Brain microvascular endothelial cell (primary cell): ENCODE results near the gene UBA5.

Source experiments
- DNase-seq: peaks from one replicate; pipeline ENCODE4 v3.0.0-alpha.2; 2020
- H3K27ac ChIP-seq: fragments of 250-450 bp; sonication (Bioruptor Pico); 2 replicates; pipeline ENCODE4 v1.5.1; 2020; ENCODE audit warnings: mild to moderate bottlenecking, moderate library complexity
- H3K27me3 ChIP-seq: fragments of 250-450 bp; sonication (Bioruptor Pico); replicated peaks from 2 replicates; pipeline ENCODE4 v1.5.1; 2020; ENCODE audit warnings: mild to moderate bottlenecking
- H3K36me3 ChIP-seq: fragments of 250-450 bp; sonication (Bioruptor Pico); replicated peaks from 2 replicates; pipeline ENCODE4 v1.5.1; 2020; ENCODE audit warnings: mild to moderate bottlenecking
- H3K4me3 ChIP-seq: 2 replicates; pipeline ENCODE4 v1.5.1; 2011; ENCODE audit warnings: low read depth, mild to moderate bottlenecking, control low read depth, low read length, moderate library complexity
- in situ Hi-C: cut with HindIII; loops from 2 replicates; pipeline ENCODE4 v1.10.0; 2017; ENCODE audit warnings: low sequenced_read_pairs, low pct_ligation_motif_present
- TF ChIP-seq, protein P1 (sequence below): IDR thresholded peaks from 2 replicates; pipeline ENCODE4 v1.5.1; 2011; ENCODE audit warnings: low read depth, mild to moderate bottlenecking, moderate library complexity, low read length, control low read depth, inconsistent platforms; ENCODE audit errors: missing control alignments

Gene UBA5

DNA sequence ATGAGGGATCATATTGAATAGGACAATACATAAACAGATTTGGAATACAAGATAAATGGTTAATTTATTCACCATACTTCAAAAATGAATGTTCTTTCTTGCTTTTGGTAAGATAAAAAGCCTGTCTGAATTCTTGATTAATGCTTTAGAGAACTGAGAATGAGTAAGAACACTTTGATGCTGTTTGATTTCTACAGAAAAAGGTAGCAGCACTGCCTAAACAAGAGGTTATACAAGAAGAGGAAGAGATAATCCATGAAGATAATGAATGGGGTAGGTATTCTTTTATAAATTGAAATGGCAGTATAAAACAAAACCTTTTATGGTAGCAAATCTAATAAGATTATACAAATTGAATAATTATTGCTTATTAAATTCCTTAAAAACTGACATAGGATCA lies 15.3 kb downstream of the UBA5 start:
- DNase-seq = no peak

DNA sequence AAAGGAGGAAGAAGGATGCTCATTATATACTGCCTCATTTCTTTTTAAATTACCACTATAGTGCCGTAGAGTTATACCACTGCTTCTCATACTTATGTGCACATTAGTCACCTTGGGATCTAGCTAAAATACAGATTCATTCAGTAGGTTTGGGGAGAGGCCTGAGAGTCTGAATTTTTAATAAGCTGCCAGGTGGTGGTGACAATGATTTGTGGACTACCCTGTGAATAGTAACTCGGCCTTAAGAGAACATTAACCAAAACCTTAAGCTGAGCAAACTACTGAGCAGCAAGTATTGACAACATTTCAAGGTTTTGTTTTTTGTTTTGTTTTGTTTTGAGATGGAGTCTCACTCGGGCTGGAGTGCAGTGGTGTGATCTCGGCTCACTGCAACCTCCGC lies 19.8 kb downstream of the UBA5 start:
- H3K36me3 ChIP-seq = peaks cover 29% of the 10 kb centered on the region
- DNase-seq = no peak
- in situ Hi-C loops = no loop called here

More for the DNA sequence above, 15.3 kb downstream of the UBA5 start:
- in situ Hi-C loops = no loop called here
- Histone ChIP-seq H3K27me3 (no peaks in the 10 kb centered on the region), H3K27ac (no peak overlapping the region), H3K36me3 (peaks cover 32% of the 10 kb centered on the region), H3K4me3 (no peak overlapping the region)
- TF ChIP-seq, protein P1, sequence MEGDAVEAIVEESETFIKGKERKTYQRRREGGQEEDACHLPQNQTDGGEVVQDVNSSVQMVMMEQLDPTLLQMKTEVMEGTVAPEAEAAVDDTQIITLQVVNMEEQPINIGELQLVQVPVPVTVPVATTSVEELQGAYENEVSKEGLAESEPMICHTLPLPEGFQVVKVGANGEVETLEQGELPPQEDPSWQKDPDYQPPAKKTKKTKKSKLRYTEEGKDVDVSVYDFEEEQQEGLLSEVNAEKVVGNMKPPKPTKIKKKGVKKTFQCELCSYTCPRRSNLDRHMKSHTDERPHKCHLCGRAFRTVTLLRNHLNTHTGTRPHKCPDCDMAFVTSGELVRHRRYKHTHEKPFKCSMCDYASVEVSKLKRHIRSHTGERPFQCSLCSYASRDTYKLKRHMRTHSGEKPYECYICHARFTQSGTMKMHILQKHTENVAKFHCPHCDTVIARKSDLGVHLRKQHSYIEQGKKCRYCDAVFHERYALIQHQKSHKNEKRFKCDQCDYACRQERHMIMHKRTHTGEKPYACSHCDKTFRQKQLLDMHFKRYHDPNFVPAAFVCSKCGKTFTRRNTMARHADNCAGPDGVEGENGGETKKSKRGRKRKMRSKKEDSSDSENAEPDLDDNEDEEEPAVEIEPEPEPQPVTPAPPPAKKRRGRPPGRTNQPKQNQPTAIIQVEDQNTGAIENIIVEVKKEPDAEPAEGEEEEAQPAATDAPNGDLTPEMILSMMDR = no peak

DNA sequence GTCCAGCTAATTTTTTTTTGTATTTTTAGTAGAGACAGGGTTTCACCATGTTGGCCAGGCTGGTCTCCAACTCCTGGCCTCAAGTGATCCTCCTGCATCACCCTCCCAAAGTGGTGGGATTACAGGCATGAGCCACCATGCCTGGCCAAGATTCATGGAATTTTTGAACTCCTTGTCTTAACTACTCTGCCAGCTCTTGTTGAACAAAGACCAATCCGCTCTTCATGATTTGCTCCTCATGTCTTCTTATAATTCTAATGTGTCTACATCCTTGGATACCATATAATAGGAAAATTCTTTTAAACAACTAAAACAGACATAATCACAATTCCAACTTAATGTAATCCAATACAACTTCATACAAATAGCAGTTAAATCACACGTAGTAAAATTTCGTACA lies 21.3 kb downstream of the UBA5 start:
- Histone ChIP-seq H3K27ac (no peak overlapping the region), H3K4me3 (no peak overlapping the region), H3K36me3 (peaks cover 31% of the 10 kb centered on the region), H3K27me3 (no peaks in the 10 kb centered on the region)
- DNase-seq = no peak
- in situ Hi-C loops = no loop called here
- TF ChIP-seq, protein P1 = no peak

More for the DNA sequence above, 19.8 kb downstream of the UBA5 start:
- H3K27ac ChIP-seq = no peak overlapping the region
- no peaks in the 10 kb centered on the region for H3K27me3 ChIP-seq
- TF ChIP-seq, protein P1 = no peak
- H3K4me3 ChIP-seq = no peak overlapping the region

DNA sequence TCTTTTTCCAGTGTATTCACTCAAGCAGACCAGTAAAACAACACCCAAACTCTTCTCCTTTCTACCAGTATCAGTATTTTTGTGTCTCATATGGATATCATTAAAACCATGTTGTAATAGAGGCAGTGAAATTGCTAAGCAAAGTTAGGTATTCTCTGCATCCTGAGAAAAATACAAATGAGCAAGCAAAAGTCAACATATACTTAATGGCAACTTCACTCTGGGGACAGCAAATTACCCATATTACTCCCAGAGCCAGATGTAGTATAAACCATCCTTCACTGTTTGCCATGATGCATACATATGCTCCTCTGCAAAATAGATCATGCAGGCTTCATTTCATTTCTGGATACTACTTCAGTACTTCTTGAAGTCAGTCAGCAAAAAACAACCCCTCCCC lies 22.1 kb downstream of the UBA5 start:
- DNase-seq = no peak
- TF ChIP-seq, protein P1 = no peak
- H3K36me3 ChIP-seq = peaks cover 23% of the 10 kb centered on the region
- in situ Hi-C loops = no loop called here
- no peak overlapping the region for H3K4me3 ChIP-seq
- H3K27me3 ChIP-seq = no peaks in the 10 kb centered on the region
- no peak overlapping the region for H3K27ac ChIP-seq

DNA sequence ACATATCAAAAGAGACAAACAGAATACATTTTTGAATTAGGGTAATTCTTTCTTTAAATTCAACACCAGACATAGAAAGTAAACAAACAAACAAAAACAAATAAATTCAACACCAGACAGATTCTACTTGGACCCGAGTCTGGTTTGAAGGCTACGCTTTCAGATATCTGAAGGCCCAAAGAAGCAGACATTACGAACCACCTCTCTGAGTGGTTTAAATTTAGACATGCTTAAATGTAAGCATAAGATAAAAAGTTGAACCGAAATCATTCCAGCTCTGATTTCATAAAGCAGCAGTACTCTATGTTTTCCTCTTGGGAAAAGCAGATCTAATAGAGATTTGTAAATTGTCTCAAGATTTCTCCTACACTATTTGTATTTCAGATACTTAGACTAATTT lies 29.9 kb downstream of the UBA5 start:
- in situ Hi-C loops = no loop called here
- TF ChIP-seq, protein P1 = no peak
- no peak for DNase-seq
- no peak overlapping the region for H3K27ac ChIP-seq
- no peak overlapping the region for H3K4me3 ChIP-seq
- H3K27me3 ChIP-seq = no peaks in the 10 kb centered on the region
- H3K36me3 ChIP-seq = peaks cover 36% of the 10 kb centered on the region

DNA sequence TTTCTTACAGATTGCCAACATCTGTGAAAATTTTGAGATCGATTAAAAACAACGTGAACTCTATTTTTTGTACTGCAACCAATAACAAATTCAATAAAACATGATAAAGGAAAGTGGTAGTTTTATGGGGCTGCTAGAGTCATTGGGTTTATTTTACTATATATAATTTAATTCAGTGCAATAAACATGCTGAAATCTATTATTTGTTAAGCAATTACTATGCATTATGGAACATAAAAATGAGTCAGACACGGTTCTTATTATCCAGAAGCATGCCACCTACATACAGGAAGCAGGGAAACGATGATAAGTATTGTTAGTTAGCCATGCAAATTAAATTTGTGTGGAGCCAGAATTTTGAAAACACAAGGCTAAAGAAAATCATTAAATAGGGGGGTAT lies 34.9 kb downstream of the UBA5 start:
- in situ Hi-C loops = no loop called here
- H3K4me3 ChIP-seq = no peak overlapping the region
- peaks cover 45% of the 10 kb centered on the region for H3K36me3 ChIP-seq
- H3K27me3 ChIP-seq = no peaks in the 10 kb centered on the region
- no peak for DNase-seq
- TF ChIP-seq, protein P1 = no peak
- no peak overlapping the region for H3K27ac ChIP-seq
